Mesothelial cell of epicardium (in vitro differentiated cells): ENCODE data around the gene PDGFB. TPM values are rescaled to one million over a fixed set of nuclear protein-coding genes. Genes with fewer than 3 reads are reported as not detected.

Experiments used
- DNase-seq, 2 experiments: peaks; one replicate each; pipeline ENCODE4 v3.0.0; 2021; ENCODE audit warnings: low spot score in 2 of 2; ENCODE audit not compliant: unreplicated experiment in 2 of 2
- H3K27ac Mint-ChIP-seq: 2 replicates; pipeline ENCODE4 v1.8.0; 2021; ENCODE audit warnings: mixed read lengths
- H3K27me3 Mint-ChIP-seq: 2 replicates; pipeline ENCODE4 v1.8.0; 2021; ENCODE audit warnings: low read depth, mixed read lengths
- H3K36me3 Mint-ChIP-seq: 2 replicates; pipeline ENCODE4 v1.8.0; 2021; ENCODE audit warnings: mixed read lengths
- H3K4me1 Mint-ChIP-seq: 2 replicates; pipeline ENCODE4 v1.8.0; 2021; ENCODE audit warnings: mixed read lengths
- H3K4me3 Mint-ChIP-seq: 2 replicates; pipeline ENCODE4 v1.8.0; 2021; ENCODE audit warnings: mild to moderate bottlenecking, moderate library complexity, mixed read lengths
- H3K9me3 Mint-ChIP-seq: 2 replicates; pipeline ENCODE4 v1.8.0; 2021; ENCODE audit warnings: mixed read lengths
- CTCF ChIP-seq: fragments of 200-600 bp; sonication (generic); IDR thresholded peaks from one replicate; pipeline ENCODE4 v1.5.0; 2021; ENCODE audit warnings: antibody characterized with exemption; ENCODE audit not compliant: unreplicated experiment
- total RNA-seq: library from RNA; stranded (reverse); gene quantifications from 3 replicates; pipeline ENCODE4 v1.2.1, GENCODE V29; 2021

The PDGFB gene
- total RNA-seq, 1 donor from 2014 or later: 14.7 TPM

- H3K36me3 Mint-ChIP-seq: no peaks in the 10 kb centered on the region
- no peaks in the 10 kb centered on the region for H3K4me1 Mint-ChIP-seq
- no peak for TF ChIP-seq CTCF
- H3K9me3 Mint-ChIP-seq: no peaks in the 10 kb centered on the region
- no peak overlapping the region for H3K27ac Mint-ChIP-seq
- no peaks in the 10 kb centered on the region for H3K27me3 Mint-ChIP-seq
- H3K4me3 Mint-ChIP-seq: no peak overlapping the region
- DNase-seq: no peak
Measured at GRCh38 chr22:39268645-39269044, 23.9 kb upstream of the PDGFB start.

- no peaks in the 10 kb centered on the region for H3K27me3 Mint-ChIP-seq
- H3K27ac Mint-ChIP-seq: no peak overlapping the region
- H3K9me3 Mint-ChIP-seq: no peaks in the 10 kb centered on the region
- no peak overlapping the region for H3K4me3 Mint-ChIP-seq
- H3K36me3 Mint-ChIP-seq: no peaks in the 10 kb centered on the region
- no peak for DNase-seq
- TF ChIP-seq CTCF: no peak
- H3K4me1 Mint-ChIP-seq: no peaks in the 10 kb centered on the region
Measured at GRCh38 chr22:39267974-39268373, 23.2 kb upstream of the PDGFB start.

- Mint-ChIP-seq H3K4me1 (no peaks in the 10 kb centered on the region), H3K27ac (no peak overlapping the region), H3K9me3 (peaks cover 10% of the 10 kb centered on the region), H3K4me3 (no peak overlapping the region), H3K36me3 (no peaks in the 10 kb centered on the region), H3K27me3 (no peaks in the 10 kb centered on the region)
- no peak for TF ChIP-seq CTCF
- no peak for DNase-seq
Measured at GRCh38 chr22:39266398-39267030, 21.7 kb upstream of the PDGFB start.

GRCh38 chr22:39265143-39265886 lies 20.5 kb upstream of the PDGFB start:
- no peak for DNase-seq
- H3K36me3 Mint-ChIP-seq: no peaks in the 10 kb centered on the region
- TF ChIP-seq CTCF: no peak
- H3K27me3 Mint-ChIP-seq: no peaks in the 10 kb centered on the region
- no peak overlapping the region for H3K4me3 Mint-ChIP-seq
- no peaks in the 10 kb centered on the region for H3K4me1 Mint-ChIP-seq
- H3K27ac Mint-ChIP-seq: no peak overlapping the region
- H3K9me3 Mint-ChIP-seq: peaks cover 10% of the 10 kb centered on the region

GRCh38 chr22:39264349-39265038 lies 19.7 kb upstream of the PDGFB start:
- Mint-ChIP-seq H3K27me3 (no peaks in the 10 kb centered on the region), H3K27ac (no peak overlapping the region), H3K9me3 (peaks cover 10% of the 10 kb centered on the region), H3K4me1 (no peaks in the 10 kb centered on the region), H3K4me3 (no peak overlapping the region), H3K36me3 (no peaks in the 10 kb centered on the region)
- DNase-seq: no peak
- no peak for TF ChIP-seq CTCF
